ENCODE measurements around the gene FKBP7.
"Not testable (repeated sequence)": the region's sequence is repeated elsewhere in the genome, so short reads cannot be mapped to it uniquely, and the experiment has no call there.

FKBP7 gene

GRCh38 chr2:178478439-178479274 is at the start of gene FKBP7:
Gene FKBP7, minus strand, starts transcription at chr2:178478600. Its CDS starts 101 bp downstream, at chr2:178478499.
- POLR2A ChIA-PET: no interaction called here
- CTCF ChIA-PET: interaction anchor here (1.4 kb wide), 2 partner anchors 56 to 66 kb away, joined by 3 read pairs; no protein-coding TSS in a partner anchor
- TF ChIP-seq CTCF (IDR thresholded peaks at IDR 0.05; ENCODE audit: control extremely low read depth, extremely low read depth, low read depth, missing control alignments): peak; percentile 93
- peak; percentile 86 for DNase-seq (ENCODE audit: extremely low spot score)

GRCh38 chr2:178527592-178527991 is 49.2 kb upstream of the FKBP7 start:
- CTCF ChIA-PET: interaction anchor here (0.8 to 2.5 kb wide), 6 partner anchors 10 to 113 kb away, joined by 3 to 12 read pairs (median 4); no protein-coding TSS in a partner anchor
- POLR2A ChIA-PET: interaction anchor here (0.8 kb wide), 1 partner anchor 11 kb away, joined by 11 read pairs; no protein-coding TSS in a partner anchor
- TF ChIP-seq CTCF (IDR thresholded peaks at IDR 0.05; ENCODE audit: control extremely low read depth, extremely low read depth, low read depth, missing control alignments): no peak
- DNase-seq (ENCODE audit: extremely low spot score): no peak

- no peak for TF ChIP-seq CTCF (IDR thresholded peaks at IDR 0.05; ENCODE audit: control extremely low read depth, extremely low read depth, low read depth, missing control alignments)
- DNase-seq (ENCODE audit: extremely low spot score): no peak
- ChIA-PET POLR2A (no interaction called here), CTCF (interaction anchor here (1.1 kb wide), 1 partner anchor 9 kb away, joined by 3 read pairs; no protein-coding TSS in a partner anchor)
Measured at GRCh38 chr2:178526256-178526655, 47.9 kb upstream of the FKBP7 start.

- CTCF ChIA-PET: interaction anchor here (1.1 kb wide), 1 partner anchor 8 kb away, joined by 3 read pairs; no protein-coding TSS in a partner anchor
- DNase-seq (ENCODE audit: extremely low spot score); POLR2A ChIA-PET: not testable (repeated sequence)
Measured at GRCh38 chr2:178525460-178525859, 47.1 kb upstream of the FKBP7 start.

- DNase-seq (ENCODE audit: extremely low spot score); POLR2A ChIA-PET: not testable (repeated sequence)
- CTCF ChIA-PET: interaction anchor here (1.1 kb wide), 1 partner anchor 8 kb away, joined by 3 read pairs; no protein-coding TSS in a partner anchor
Measured at GRCh38 chr2:178525010-178525409, 46.6 kb upstream of the FKBP7 start.

GRCh38 chr2:178523596-178524134 is 45.3 kb upstream of the FKBP7 start:
- no peak for DNase-seq (ENCODE audit: extremely low spot score)
- no peak for TF ChIP-seq CTCF (IDR thresholded peaks at IDR 0.05; ENCODE audit: control extremely low read depth, extremely low read depth, low read depth, missing control alignments)
- CTCF ChIA-PET: interaction anchor here (0.9 to 2.5 kb wide), 8 partner anchors 9 to 73 kb away, joined by 3 to 12 read pairs (median 5); partner anchors contain the start of genes PJVK and PRKRA
- POLR2A ChIA-PET: no interaction called here

GRCh38 chr2:178522950-178523595 is 44.7 kb upstream of the FKBP7 start:
- peak; percentile 68 for TF ChIP-seq CTCF (IDR thresholded peaks at IDR 0.05; ENCODE audit: control extremely low read depth, extremely low read depth, low read depth, missing control alignments)
- POLR2A ChIA-PET: no interaction called here
- CTCF ChIA-PET: interaction anchor here (0.6 to 2.5 kb wide), 12 partner anchors 9 to 72 kb away, joined by 3 to 12 read pairs (median 4); partner anchors contain the start of genes PJVK and PRKRA
- peak; percentile 78 for DNase-seq (ENCODE audit: extremely low spot score)

All from GM10248 (cell line).